ENCODE measurements around the gene CHST8. TPM values are rescaled to one million over a fixed set of nuclear protein-coding genes. Genes with fewer than 3 reads are reported as not detected.

Gene CHST8
- total and polyA plus RNA-seq, 4 donors, result 0.09 to 0.67 (median 0.24) TPM

GRCh38 chr19:33647146-33647545, 25.4 kb downstream of the CHST8 start:
- no peak for TF ChIP-seq CTCF (IDR thresholded peaks at IDR 0.05; ENCODE audit: control extremely low read depth, extremely low read depth)
- ATAC-seq (ENCODE audit: insufficient read depth, low FRiP score), result no peak
- H3K27ac ChIP-seq (ENCODE audit: low read depth in 1 of 2, low read length in 1 of 2), result no peak overlapping the region
- no peak for DNase-seq
- no peaks in the 10 kb centered on the region for H3K9me3 ChIP-seq (ENCODE audit: control insufficient read depth in 4 of 4, insufficient read depth in 3 of 4, low read length in 3 of 4)
- 77 to 84% methylated on average over 6 of the region's 6 CpGs for WGBS, 2 donors
- no peak overlapping the region for H3K4me3 ChIP-seq
- peaks cover 0 to 3% (median 0%) of the 10 kb centered on the region in 3 donors for H3K27me3 ChIP-seq (ENCODE audit: control insufficient read depth in 3 of 3, insufficient read depth in 3 of 3, low read length in 2 of 3)
- no peak overlapping the region for H3K9ac ChIP-seq (ENCODE audit: insufficient read depth in 1 of 2, low read length in 2 of 2)
- no peaks in the 10 kb centered on the region for H3K4me1 ChIP-seq (ENCODE audit: control insufficient read depth in 5 of 5, insufficient read depth in 5 of 5, low read length in 5 of 5)
- no peaks in the 10 kb centered on the region for H3K36me3 ChIP-seq (ENCODE audit: control insufficient read depth in 4 of 4, insufficient read depth in 4 of 4, low read length in 4 of 4)

GRCh38 chr19:33649627-33650305, 28.0 kb downstream of the CHST8 start:
- no peak for ATAC-seq (ENCODE audit: insufficient read depth, low FRiP score)
- H3K9me3 ChIP-seq (ENCODE audit: control insufficient read depth in 4 of 4, insufficient read depth in 3 of 4, low read length in 3 of 4), result no peaks in the 10 kb centered on the region
- 41 to 42% methylated on average over 4 of the region's 4 CpGs for WGBS, 2 donors

DNA sequence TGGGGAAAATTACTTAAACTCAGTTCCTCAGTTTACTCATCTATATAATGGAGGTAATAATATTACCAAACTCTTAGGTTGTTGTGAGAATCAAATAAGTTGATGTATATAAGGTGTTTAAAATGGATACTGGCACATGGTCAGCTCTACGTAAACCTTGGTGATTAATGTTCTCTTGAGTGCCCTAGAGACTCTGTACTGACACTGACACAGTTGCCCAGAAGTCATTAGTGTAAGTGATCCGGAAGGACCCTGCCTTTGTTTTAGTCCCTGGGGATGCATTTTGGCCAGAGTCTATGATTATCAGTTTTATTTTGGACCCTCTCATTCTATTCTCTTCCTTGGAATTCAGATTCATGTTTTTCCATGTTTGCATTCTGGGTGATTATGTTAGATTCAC, 31.9 kb downstream of the CHST8 start:
- no peak for ATAC-seq (ENCODE audit: insufficient read depth, low FRiP score)
- H3K4me1 ChIP-seq (ENCODE audit: control insufficient read depth in 5 of 5, insufficient read depth in 5 of 5, low read length in 5 of 5), result no peaks in the 10 kb centered on the region
- no peaks in the 10 kb centered on the region for H3K36me3 ChIP-seq (ENCODE audit: control insufficient read depth in 4 of 4, insufficient read depth in 4 of 4, low read length in 4 of 4)
- H3K4me3 ChIP-seq, result no peak overlapping the region
- no peak for DNase-seq
- H3K9ac ChIP-seq (ENCODE audit: insufficient read depth in 1 of 2, low read length in 2 of 2), result no peak overlapping the region
- no peaks in the 10 kb centered on the region for H3K9me3 ChIP-seq (ENCODE audit: control insufficient read depth in 4 of 4, insufficient read depth in 3 of 4, low read length in 3 of 4)
- 74 to 79% methylated on average over 2 of the region's 2 CpGs for WGBS, 2 donors
- no peak for TF ChIP-seq CTCF (IDR thresholded peaks at IDR 0.05; ENCODE audit: control extremely low read depth, extremely low read depth)
- no peak overlapping the region for H3K27ac ChIP-seq (ENCODE audit: low read depth in 1 of 2, low read length in 1 of 2)
- H3K27me3 ChIP-seq (ENCODE audit: control insufficient read depth in 3 of 3, insufficient read depth in 3 of 3, low read length in 2 of 3), result peaks cover 0 to 6% (median 0%) of the 10 kb centered on the region in 3 donors

More at GRCh38 chr19:33649627-33650305, 28.0 kb downstream of the CHST8 start:
- no peak for TF ChIP-seq CTCF (IDR thresholded peaks at IDR 0.05; ENCODE audit: control extremely low read depth, extremely low read depth)
- Histone ChIP-seq H3K27me3 (ENCODE audit: control insufficient read depth in 3 of 3, insufficient read depth in 3 of 3, low read length in 2 of 3) (peaks cover 0 to 3% (median 0%) of the 10 kb centered on the region in 3 donors), H3K4me3 (no peak overlapping the region), H3K4me1 (ENCODE audit: control insufficient read depth in 5 of 5, insufficient read depth in 5 of 5, low read length in 5 of 5) (no peaks in the 10 kb centered on the region), H3K9ac (ENCODE audit: insufficient read depth in 1 of 2, low read length in 2 of 2) (no peak overlapping the region), H3K27ac (ENCODE audit: low read depth in 1 of 2, low read length in 1 of 2) (no peak overlapping the region), H3K36me3 (ENCODE audit: control insufficient read depth in 4 of 4, insufficient read depth in 4 of 4, low read length in 4 of 4) (no peaks in the 10 kb centered on the region)
- DNase-seq, result no peak

Data from lung (tissue), 12 donors.